GM19193 (cell line): Measurements from ENCODE around the gene ULK1.

Experiments used
- POLR2A ChIP-seq: IDR thresholded peaks from 4 replicates; pipeline ENCODE4 v1.6.1; 2011; ENCODE audit not compliant: insufficient read depth, insufficient read length; ENCODE audit errors: extremely low read depth

The ULK1 gene

DNA sequence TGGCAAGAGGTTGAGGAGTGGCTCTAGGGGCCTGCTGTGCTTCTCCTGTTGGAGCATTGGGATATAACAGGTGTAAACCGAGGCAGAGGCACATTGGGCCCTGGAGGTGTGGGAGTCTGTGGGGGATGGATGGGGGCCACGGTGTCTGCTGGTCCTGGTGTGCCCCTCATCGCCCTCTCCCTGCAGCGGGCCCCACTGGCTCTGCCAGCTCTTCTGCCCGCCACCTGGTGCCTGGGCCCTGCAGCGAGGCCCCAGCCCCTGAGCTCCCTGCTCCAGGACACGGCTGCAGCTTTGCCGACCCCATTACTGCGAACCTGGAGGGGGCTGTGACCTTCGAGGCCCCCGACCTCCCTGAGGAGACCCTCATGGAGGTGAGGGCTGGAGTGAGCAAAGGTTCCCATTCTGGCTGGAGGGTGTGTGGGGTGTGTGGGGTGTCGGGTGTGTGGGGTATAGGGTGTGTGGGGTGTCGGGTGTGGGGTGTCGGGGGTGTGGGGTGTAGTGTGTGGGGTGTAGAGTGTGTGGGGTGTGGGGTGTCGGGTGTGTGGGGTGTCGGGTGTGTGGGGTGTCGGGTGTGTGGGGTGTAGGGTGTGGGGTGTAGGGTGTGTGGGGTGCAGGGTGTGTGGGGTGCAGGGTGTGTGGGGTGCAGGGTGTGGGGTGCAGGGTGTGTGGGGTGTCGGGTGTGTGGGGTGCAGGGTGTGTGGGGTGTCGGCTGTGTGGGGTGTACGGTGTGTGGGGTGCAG, 24.1 kb downstream of the ULK1 start:
- no peak for TF ChIP-seq POLR2A

DNA sequence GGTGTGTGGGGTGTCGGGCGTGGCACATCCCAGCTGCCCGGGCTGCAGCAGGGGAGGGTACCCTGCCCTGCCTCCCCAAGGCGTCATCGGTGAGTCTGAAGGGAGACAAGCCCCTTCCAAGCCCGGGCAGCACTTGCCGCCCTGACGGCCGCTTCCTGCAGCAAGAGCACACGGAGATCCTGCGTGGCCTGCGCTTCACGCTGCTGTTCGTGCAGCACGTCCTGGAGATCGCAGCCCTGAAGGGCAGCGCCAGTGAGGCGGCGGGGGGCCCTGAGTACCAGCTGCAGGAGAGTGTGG, 24.6 kb downstream of the ULK1 start:
- TF ChIP-seq POLR2A: no peak

GRCh38 chr12:131919366-131920156, 25.1 kb downstream of the ULK1 start:
- no peak for TF ChIP-seq POLR2A

GRCh38 chr12:131920157-131920508, 25.7 kb downstream of the ULK1 start:
- no peak for TF ChIP-seq POLR2A

- no peak for TF ChIP-seq POLR2A
These were observed 26.7 kb downstream of the ULK1 start for GRCh38 chr12:131920902-131921840.

GRCh38 chr12:131921866-131922769, 27.7 kb downstream of the ULK1 start:
- TF ChIP-seq POLR2A: no peak

DNA sequence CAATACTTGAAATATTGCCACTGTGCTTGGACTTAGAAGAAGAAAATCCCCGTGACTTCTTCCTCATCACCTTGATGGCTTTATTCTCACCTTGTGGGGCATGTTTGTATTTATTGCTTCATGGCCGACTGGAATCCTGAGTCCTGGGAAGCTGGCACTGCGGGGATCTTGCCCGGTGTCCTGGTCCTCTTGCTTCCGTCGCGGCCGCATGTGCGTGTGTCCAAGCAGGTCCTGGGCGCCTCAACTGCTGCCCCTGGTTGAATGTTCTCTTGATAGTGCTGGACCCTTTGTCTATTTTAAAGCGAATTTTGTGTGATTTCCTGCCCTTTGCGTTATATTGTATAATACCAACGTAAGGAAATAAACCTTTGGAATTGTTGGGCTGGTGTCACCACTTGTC, 28.4 kb downstream of the ULK1 start:
- no peak for TF ChIP-seq POLR2A

DNA sequence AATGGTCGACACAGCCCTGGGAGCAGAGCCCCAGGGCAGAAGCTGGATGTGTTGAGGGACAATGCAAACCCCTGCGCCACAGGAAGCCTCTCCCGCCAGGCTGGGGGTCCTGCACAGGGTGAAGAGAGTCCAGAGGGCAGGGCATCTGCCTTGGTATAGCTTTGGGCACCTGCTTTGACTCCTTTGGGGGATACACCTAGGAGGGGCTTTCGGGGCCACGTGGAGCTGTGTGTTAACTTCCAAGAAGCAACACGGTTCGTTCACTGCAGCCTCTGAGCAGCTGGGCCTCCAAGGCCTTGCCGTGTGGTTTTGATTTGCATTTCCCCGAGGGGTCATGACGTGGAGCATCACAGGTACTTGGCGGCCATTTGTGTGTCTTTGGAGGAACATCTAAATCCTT, 28.8 kb downstream of the ULK1 start:
- TF ChIP-seq POLR2A: peak; percentile 35

GRCh38 chr12:131927110-131928079, 33.0 kb downstream of the ULK1 start:
- TF ChIP-seq POLR2A: no peak

- no peak for TF ChIP-seq POLR2A
These were observed 33.8 kb downstream of the ULK1 start for GRCh38 chr12:131928080-131928710.

- peak; percentile 94 for TF ChIP-seq POLR2A
These were observed 34.5 kb downstream of the ULK1 start, which contains the start of gene PUS1 for GRCh38 chr12:131928711-131929580. TSS of gene PUS1 (plus strand) at chr12:131929276. CDS start at chr12:131929723, 447 bp downstream.
